Esophagus squamous epithelium (tissue), 5 donors: ENCODE results near the gene COG7. TPM values are rescaled to one million over a fixed set of nuclear protein-coding genes. Genes with fewer than 3 reads are reported as not detected.

Experiments
- DNase-seq: peaks from one replicate; lab custom pipeline; 2025; lab: John Stamatoyannopoulos, UW
- H3K27ac ChIP-seq, 4 donors: fragments of 200-600 bp; sonication (generic); one replicate each; pipeline ENCODE4 v1.5.1; 2016 to 2019; ENCODE audit warnings: mild to moderate bottlenecking in 1 of 4
- H3K27me3 ChIP-seq, 4 donors: fragments of 200-600 bp; sonication (generic); 1 replicate in 3 of 4; 2 replicates in 1 of 4; pipeline versions ENCODE4 v1.5.1 to v1.6.0; 2017 to 2021; ENCODE audit warnings: antibody characterized with exemption in 1 of 4
- H3K36me3 ChIP-seq, 3 donors: fragments of 200-600 bp; sonication (generic); one replicate each; pipeline ENCODE4 v1.5.1; 2016 to 2019
- H3K4me1 ChIP-seq, 3 donors: fragments of 200-600 bp; sonication (generic); one replicate each; pipeline ENCODE4 v1.5.1; 2017 to 2019
- H3K4me3 ChIP-seq, 4 donors: fragments of 200-600 bp; sonication (generic); 1 replicate in 3 of 4; 2 replicates in 1 of 4; pipeline ENCODE4 v1.5.1; 2016 to 2019; ENCODE audit warnings: mild to moderate bottlenecking in 2 of 4, moderate library complexity in 1 of 4
- H3K9me3 ChIP-seq, 3 donors: fragments of 200-600 bp; sonication (generic); one replicate each; pipeline ENCODE4 v1.5.1; 2016 to 2019
- CTCF ChIP-seq, 6 experiments: fragments of 450-650 bp in 4 of 6; fragments of 200-600 bp in 2 of 6; sonication (generic) in 2 of 6; IDR thresholded peaks; one replicate each; pipeline ENCODE4 v1.5.1; 2016 to 2019; ENCODE audit warnings: antibody characterized with exemption in 6 of 6, mild to moderate bottlenecking in 4 of 6, moderate library complexity in 4 of 6
- POLR2A ChIP-seq, 4 donors: fragments of 450-650 bp; IDR thresholded peaks; one replicate each; pipeline ENCODE4 v1.6.1; 2017; ENCODE audit warnings: antibody characterized with exemption in 4 of 4, mild to moderate bottlenecking in 4 of 4, moderate library complexity in 3 of 4
- WGBS, 2 donors: methylation state at CpG; one replicate each; pipeline ENCODE4 v1.1.5; 2018; 5-methylcytosine and 5-hydroxymethylcytosine counted together
- intact Hi-C: fragments of 100-400 bp; cut with DNase I; formaldehyde crosslinking; loops from one replicate; pipeline ENCODE4 v1.15.0; 2022
- total RNA-seq, 4 donors: library from RNA; depleted of rRNA; stranded (reverse); fragments of >200 nt; gene quantifications; one replicate each; pipeline ENCODE4 v1.1.0, GENCODE V29; 2016
- donor health status: DM: yes; HTN: yes; CAD: no.

Gene COG7
- total RNA-seq, 4 donors from 2014 or later: 10.4 to 17.6 (median 15.3) TPM

- Histone ChIP-seq H3K27me3 (no peaks in the 10 kb centered on the region), H3K4me1 (peaks cover 15 to 75% (median 36%) of the 10 kb centered on the region in 3 donors), H3K36me3 (peaks cover 0 to 74% (median 28%) of the 10 kb centered on the region in 3 donors), H3K4me3 (no peak overlapping the region), H3K27ac (peak overlapping the region; percentile 43 to 67 (median 52)), H3K9me3 (no peaks in the 10 kb centered on the region)
- no peak for DNase-seq
- TF ChIP-seq CTCF (IDR thresholded peaks at IDR 0.05) (no peak), POLR2A (IDR thresholded peaks at IDR 0.05) (no peak)
- 66% methylated on average over 11 of the region's 11 CpGs; no CpG with 5 or more reads in 1 of the 2 donors for WGBS, 2 donors
- intact Hi-C loops: no loop called here
Observed at GRCh38 chr16:23494188-23494587, 41.2 kb upstream of the COG7 start.

DNA sequence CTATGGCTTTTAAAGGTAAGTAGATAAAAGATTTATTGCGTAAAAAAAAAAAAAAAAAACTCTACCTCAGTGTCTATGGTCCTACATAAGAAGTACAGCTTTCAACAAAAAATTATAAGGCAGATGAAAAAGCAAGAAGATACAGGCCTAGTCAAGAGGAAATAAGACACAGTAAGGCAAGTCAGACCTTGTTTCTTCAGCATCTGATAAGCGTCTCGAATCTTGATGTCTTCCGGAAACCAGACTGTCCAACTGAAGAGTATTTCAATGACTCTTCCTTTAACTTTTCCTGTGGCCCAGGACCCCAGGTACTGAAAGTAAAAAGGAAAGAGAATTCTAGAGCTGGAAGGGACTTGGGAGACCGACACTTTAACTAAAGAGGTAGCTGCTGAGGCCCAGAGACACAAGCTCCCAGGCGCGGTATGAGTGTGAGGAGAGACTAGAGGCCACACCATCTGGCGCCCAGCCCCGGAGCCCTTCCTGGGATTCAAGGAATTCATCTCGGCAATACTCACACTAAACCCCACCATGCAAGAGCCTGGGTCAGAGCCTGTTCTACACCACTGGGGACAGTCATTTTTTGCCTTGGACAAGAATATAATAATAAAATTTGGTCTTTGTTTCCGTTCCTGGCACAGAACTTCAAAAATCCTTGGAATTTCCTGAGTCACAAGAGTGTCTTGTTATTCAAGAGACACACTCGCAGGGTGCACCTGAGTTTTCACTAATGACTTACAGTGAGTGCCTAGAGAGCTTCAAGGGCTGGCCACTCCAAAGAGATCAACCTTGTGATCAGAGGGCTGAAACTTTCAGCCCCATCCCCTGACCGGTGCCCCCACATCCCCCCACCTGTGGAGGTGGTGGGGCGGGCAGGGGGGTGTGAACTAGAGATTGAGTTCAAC, 38.8 kb upstream of the COG7 start:
- no peak for DNase-seq
- Histone ChIP-seq H3K36me3 (peaks cover 11 to 98% (median 51%) of the 10 kb centered on the region in 3 donors), H3K27me3 (no peaks in the 10 kb centered on the region), H3K4me3 (no peak overlapping the region), H3K4me1 (peaks cover 0 to 60% (median 12%) of the 10 kb centered on the region in 3 donors), H3K27ac (peak overlapping the region in 3 of 4 donors; percentile 25 to 64 (median 58)), H3K9me3 (no peaks in the 10 kb centered on the region)
- WGBS, 2 donors: 48 to 56% methylated on average over 11 to 12 of the region's 14 CpGs
- intact Hi-C loops: no loop called here
- TF ChIP-seq CTCF (IDR thresholded peaks at IDR 0.05): peak in 1 of 6 experiments; percentile 5
- no peak for TF ChIP-seq POLR2A (IDR thresholded peaks at IDR 0.05)

- peaks cover 0 to 25% (median 0%) of the 10 kb centered on the region in 3 donors for H3K4me1 ChIP-seq
- no peak overlapping the region for H3K4me3 ChIP-seq
- H3K36me3 ChIP-seq: peaks cover 22 to 100% (median 62%) of the 10 kb centered on the region in 3 donors
- no peak overlapping the region for H3K27ac ChIP-seq
- no peak for DNase-seq
- intact Hi-C loops: no loop called here
- TF ChIP-seq CTCF (IDR thresholded peaks at IDR 0.05) (no peak), POLR2A (IDR thresholded peaks at IDR 0.05) (no peak)
- no peaks in the 10 kb centered on the region for H3K9me3 ChIP-seq
- WGBS, 2 donors: 38 to 62% methylated on average over 1 to 5 of the region's 5 CpGs
- H3K27me3 ChIP-seq: no peaks in the 10 kb centered on the region
Observed at GRCh38 chr16:23486480-23486879, 33.5 kb upstream of the COG7 start.

- peaks cover 22 to 100% (median 66%) of the 10 kb centered on the region in 3 donors for H3K36me3 ChIP-seq
- H3K27me3 ChIP-seq: no peaks in the 10 kb centered on the region
- H3K9me3 ChIP-seq: no peaks in the 10 kb centered on the region
- 88 to 97% methylated on average over 2 to 7 of the region's 8 CpGs for WGBS, 2 donors
- DNase-seq: no peak
- H3K4me1 ChIP-seq: peaks cover 0 to 19% (median 0%) of the 10 kb centered on the region in 3 donors
- H3K27ac ChIP-seq: no peak overlapping the region
- no peak overlapping the region for H3K4me3 ChIP-seq
- intact Hi-C loops: no loop called here
- no peak for TF ChIP-seq CTCF (IDR thresholded peaks at IDR 0.05)
- no peak for TF ChIP-seq POLR2A (IDR thresholded peaks at IDR 0.05)
Observed at GRCh38 chr16:23485841-23486240, 32.9 kb upstream of the COG7 start.

DNA sequence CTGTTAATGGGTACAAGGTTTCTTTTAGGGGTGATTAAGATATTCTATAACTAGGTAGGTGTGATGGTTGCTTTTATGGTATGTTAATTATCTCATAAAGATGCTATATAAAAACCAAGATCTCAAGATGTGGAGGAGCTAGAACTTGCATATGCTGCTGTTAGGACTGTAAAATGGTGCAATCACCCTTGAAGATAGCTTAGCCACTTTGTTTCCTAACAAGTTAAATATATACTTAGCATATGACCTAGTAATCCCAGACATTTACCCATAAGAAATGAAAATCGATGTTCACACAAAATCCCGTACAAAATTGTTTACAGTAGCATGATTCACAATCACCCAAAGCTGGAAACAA, 32.2 kb upstream of the COG7 start:
- TF ChIP-seq CTCF (IDR thresholded peaks at IDR 0.05) (no peak), POLR2A (IDR thresholded peaks at IDR 0.05) (no peak)
- no peaks in the 10 kb centered on the region for H3K9me3 ChIP-seq
- H3K36me3 ChIP-seq: peaks cover 25 to 100% (median 70%) of the 10 kb centered on the region in 3 donors
- peaks cover 0 to 19% (median 0%) of the 10 kb centered on the region in 3 donors for H3K4me1 ChIP-seq
- no peaks in the 10 kb centered on the region for H3K27me3 ChIP-seq
- no peak overlapping the region for H3K27ac ChIP-seq
- intact Hi-C loops: no loop called here
- H3K4me3 ChIP-seq: no peak overlapping the region
- DNase-seq: no peak
- 73% methylated on average over 2 of the region's 2 CpGs for WGBS, 2 donors
